ENCODE measurements around the gene LKAAEAR1. TPM values are rescaled to one million over a fixed set of nuclear protein-coding genes. Genes with fewer than 3 reads are reported as not detected.

LKAAEAR1 gene
- total RNA-seq, 2 experiments from 2014 or later, result not detected

GRCh38 chr20:64073476-64074183 lies 10.6 kb downstream of the LKAAEAR1 start:
- peaks cover 8% of the 10 kb centered on the region; the same call in 1 of the 2 replicates for H3K79me2 ChIP-seq (ENCODE audit: insufficient read depth, low read depth, low read length)
- TF ChIP-seq CTCF (conservative IDR thresholded peaks at IDR 0.05; ENCODE audit: low read length), result no peak
- TF ChIP-seq EZH2phosphoT487 (IDR thresholded peaks at IDR 0.05; ENCODE audit: borderline replicate concordance, low read depth, low read length), result no peak
- no peak overlapping the region for H2AFZ ChIP-seq (ENCODE audit: low read length)
- intact Hi-C loops (cut with micrococcal nuclease; ENCODE audit: unreplicated experiment), result no loop called here
- POLR2A ChIA-PET, result no interaction called here
- H3K36me3 ChIP-seq (ENCODE audit: insufficient read depth, low read length), result peaks cover 43% of the 10 kb centered on the region; the same call in 1 of the 2 replicates
- H3K27ac ChIP-seq (ENCODE audit: low read depth, low read length, poor library complexity, severe bottlenecking), result no peak overlapping the region
- H3K9me3 ChIP-seq (ENCODE audit: low read length), result no peaks in the 10 kb centered on the region
- H3K4me2 ChIP-seq (ENCODE audit: low read length), result no peak overlapping the region
- no peaks in the 10 kb centered on the region for H3K9me2 ChIP-seq (ENCODE audit: insufficient read depth, low read length)
- no peak for DNase-seq (ENCODE audit: low spot score)
- H3K4me1 ChIP-seq (ENCODE audit: insufficient read depth, low read length, poor library complexity, severe bottlenecking), result peaks cover 33% of the 10 kb centered on the region
- CTCF ChIA-PET (ENCODE audit: unreplicated experiment), result no interaction called here
- no peaks in the 10 kb centered on the region for H4K20me1 ChIP-seq (ENCODE audit: insufficient read depth, low read length)
- H3K4me3 ChIP-seq (ENCODE audit: low read depth, low read length, poor library complexity, severe bottlenecking), result no peak overlapping the region
- BruUV-seq (replicated peaks), result no TSS peak

- H3K36me3 ChIP-seq (ENCODE audit: insufficient read depth, low read length), result peaks cover 43% of the 10 kb centered on the region; the same call in 1 of the 2 replicates
- TF ChIP-seq EZH2phosphoT487 (IDR thresholded peaks at IDR 0.05; ENCODE audit: borderline replicate concordance, low read depth, low read length) (no peak), CTCF (conservative IDR thresholded peaks at IDR 0.05; ENCODE audit: low read length) (no peak)
- H3K9me3 ChIP-seq (ENCODE audit: low read length), result no peaks in the 10 kb centered on the region
- H3K4me1 ChIP-seq (ENCODE audit: insufficient read depth, low read length, poor library complexity, severe bottlenecking), result peaks cover 24% of the 10 kb centered on the region
- H4K20me1 ChIP-seq (ENCODE audit: insufficient read depth, low read length), result no peaks in the 10 kb centered on the region
- intact Hi-C loops (cut with micrococcal nuclease; ENCODE audit: unreplicated experiment), result no loop called here
- peaks cover 6% of the 10 kb centered on the region; the same call in 1 of the 2 replicates for H3K79me2 ChIP-seq (ENCODE audit: insufficient read depth, low read depth, low read length)
- CTCF ChIA-PET (ENCODE audit: unreplicated experiment), result no interaction called here
- H3K4me3 ChIP-seq (ENCODE audit: low read depth, low read length, poor library complexity, severe bottlenecking), result no peak overlapping the region
- DNase-seq (ENCODE audit: low spot score), result no peak
- BruUV-seq (replicated peaks), result no TSS peak
- no peak overlapping the region for H3K27ac ChIP-seq (ENCODE audit: low read depth, low read length, poor library complexity, severe bottlenecking)
- no peaks in the 10 kb centered on the region for H3K9me2 ChIP-seq (ENCODE audit: insufficient read depth, low read length)
- POLR2A ChIA-PET, result no interaction called here
- H3K4me2 ChIP-seq (ENCODE audit: low read length), result no peak overlapping the region
- no peak overlapping the region for H2AFZ ChIP-seq (ENCODE audit: low read length)
Measured at GRCh38 chr20:64072498-64073063, 11.6 kb downstream of the LKAAEAR1 start.

Data from OCI-LY7 (cell line).